K562 (cell line): Measurements from ENCODE around the gene MEGF9. TPM values are rescaled to one million over a fixed set of nuclear protein-coding genes. Genes with fewer than 3 reads are reported as not detected.
A peak's percentile ranks its signal among the peaks of the same experiment; 100 is the strongest.

Source experiments
- ATAC-seq: fragments of 200-7000 bp; cut with Tn5 transposase; 3 replicates; pipeline ENCODE4 v1.9.1; 2020; ENCODE audit warnings: moderate library complexity
- BruUV-seq: library from RNA; stranded (reverse); fragments of 400-500 nt; replicated peaks from 2 replicates; lab custom pipeline; 2021; lab: Mats Ljungman, UMichigan
- CTCF ChIA-PET: fragments of 300-600 bp; formaldehyde crosslinking; extraction: SDS; loops from one replicate; lab custom pipeline; 2021; ENCODE audit warnings: low intra/inter-chr PET ratio; lab: Yijun Ruan, JAX
- POLR2A ChIA-PET: fragments of 300-600, 350-650 bp; sonication (Branson Sonifier 250); formaldehyde crosslinking; extraction: SDS; loops from one replicate; lab custom pipeline; 2021; ENCODE audit warnings: antibody characterized with exemption, inconsistent platforms; lab: Yijun Ruan, JAX
- DNase-seq, 4 experiments: peaks; one replicate each; pipeline versions ENCODE4 v3.0.0 to v3.0.0-alpha.2; 2011 to 2018; ENCODE audit warnings: low spot score in 3 of 4, mixed read lengths in 3 of 4; ENCODE audit errors: extremely low read depth in 1 of 4
- FAIRE-seq: peaks from 2 replicates; lab custom pipeline; 2011; peaks lifted over from hg19 to GRCh38; lab: Jason Lieb, UNC
- H2AFZ ChIP-seq: 2 replicates; pipeline ENCODE4 v1.6.0; 2011; ENCODE audit warnings: low read depth, low read length, control low read depth, inconsistent platforms
- H3K27ac ChIP-seq: fragments of 200-600 bp; 3 replicates; pipeline ENCODE4 v1.8.0; 2011; ENCODE audit warnings: low read depth, mild to moderate bottlenecking, control low read depth, inconsistent platforms, low read length, moderate library complexity, mixed read lengths; ENCODE audit errors: extremely low read depth
- H3K27me3 ChIP-seq, 2 experiments: fragments of 300-600 bp in 1 of 2; 2 replicates in 1 of 2; 3 replicates in 1 of 2; pipeline versions ENCODE4 v1.6.0 to v1.8.0; 2011; ENCODE audit warnings: inconsistent platforms in 2 of 2, low read length in 2 of 2, mild to moderate bottlenecking in 1 of 2, mixed read lengths in 1 of 2, moderate library complexity in 1 of 2; ENCODE audit not compliant: control insufficient read depth in 2 of 2, insufficient read depth in 2 of 2
- H3K36me3 ChIP-seq: fragments of 300-600 bp; 3 replicates; pipeline ENCODE4 v1.8.0; 2011; ENCODE audit warnings: mild to moderate bottlenecking, low read length, inconsistent platforms; ENCODE audit not compliant: control insufficient read depth, insufficient read depth
- H3K4me1 ChIP-seq, 2 experiments: fragments of 200-600 bp in 1 of 2; replicated peaks in 1 of 2; 2 replicates in 1 of 2; 3 replicates in 1 of 2; pipeline versions ENCODE4 v1.5.1 to v1.8.0; 2011; ENCODE audit warnings: inconsistent platforms in 2 of 2, low read length in 2 of 2, mild to moderate bottlenecking in 1 of 2, mixed read lengths in 1 of 2, moderate library complexity in 1 of 2; ENCODE audit not compliant: control insufficient read depth in 2 of 2, insufficient read depth in 2 of 2
- H3K4me2 ChIP-seq: 2 replicates; pipeline ENCODE4 v1.6.1; 2011; ENCODE audit warnings: low read length, control low read depth, inconsistent platforms, mixed read lengths; ENCODE audit not compliant: insufficient read depth
- H3K4me3 ChIP-seq: fragments of 200-600 bp; sonication (generic), shearing (Covaris generic); 2 replicates; pipeline ENCODE4 v1.5.1; 2016; ENCODE audit warnings: control low read depth, inconsistent platforms
- H3K79me2 ChIP-seq: fragments of 200-600 bp; 3 replicates; pipeline ENCODE4 v1.8.0; 2011; ENCODE audit warnings: low read length, inconsistent platforms; ENCODE audit not compliant: control insufficient read depth, insufficient read depth
- H3K9ac ChIP-seq, 2 experiments: 2 replicates each; pipeline versions ENCODE4 v1.6.0 to v1.6.1; 2011; ENCODE audit warnings: low read depth in 2 of 2, low read length in 2 of 2, control low read depth in 1 of 2, inconsistent platforms in 1 of 2, mild to moderate bottlenecking in 1 of 2, mixed read lengths in 1 of 2; ENCODE audit not compliant: insufficient read depth in 1 of 2
- H3K9me1 ChIP-seq: one replicate; pipeline ENCODE4 v1.6.0; 2011; ENCODE audit warnings: inconsistent platforms, mild to moderate bottlenecking, low read length, moderate library complexity; ENCODE audit not compliant: control insufficient read depth, insufficient read depth
- H3K9me3 ChIP-seq: replicated peaks from 2 replicates; pipeline ENCODE4 v1.5.1; 2011; ENCODE audit warnings: low read depth, low read length, inconsistent platforms; ENCODE audit not compliant: control insufficient read depth, insufficient read depth
- H4K20me1 ChIP-seq: replicated peaks from 2 replicates; pipeline ENCODE4 v1.6.1; 2011; ENCODE audit warnings: low read length, inconsistent platforms, mixed read lengths; ENCODE audit not compliant: control insufficient read depth, insufficient read depth
- CTBP1 ChIP-seq: fragments of 450-650 bp; IDR thresholded peaks from 2 replicates; pipeline ENCODE4 v1.6.1; 2016; ENCODE audit warnings: borderline replicate concordance
- FOSL1 ChIP-seq: fragments of 200-800 bp; sonication (Bioruptor generic); conservative IDR thresholded peaks from 2 replicates; pipeline ENCODE4 v1.6.1; 2016; ENCODE audit warnings: missing genetic modification characterization, missing compliant biosample characterization
- MECOM ChIP-seq: fragments of 250-450 bp; sonication (Bioruptor Pico); IDR thresholded peaks from 2 replicates; pipeline ENCODE4 v1.8.0; 2022; ENCODE audit warnings: inconsistent platforms
- MEIS2 ChIP-seq: fragments of 450-650 bp; IDR thresholded peaks from 2 replicates; pipeline ENCODE4 v1.6.1; 2014; ENCODE audit warnings: mild to moderate bottlenecking; ENCODE audit not compliant: partially characterized antibody
- MTF1 ChIP-seq: fragments of 250-450 bp; sonication (Bioruptor Pico); IDR thresholded peaks from 2 replicates; pipeline ENCODE4 v1.9.0; 2021; ENCODE audit warnings: moderate library complexity, mild to moderate bottlenecking, inconsistent platforms, borderline replicate concordance
- RAD21 ChIP-seq, 2 experiments: fragments of 250-450 bp in 1 of 2; fragments of 450-650 bp in 1 of 2; sonication (Bioruptor Pico) in 1 of 2; formaldehyde crosslinking in 1 of 2; IDR thresholded peaks in 1 of 2; conservative IDR thresholded peaks in 1 of 2; 2 replicates each; pipeline versions ENCODE4 v1.4.0 to v1.8.0; 2020 to 2022; ENCODE audit warnings: mild to moderate bottlenecking in 2 of 2, moderate library complexity in 1 of 2
- RHOXF2B ChIP-seq: fragments of 250-450 bp; sonication (Bioruptor Pico); conservative IDR thresholded peaks from 2 replicates; pipeline ENCODE4 v1.5.1; 2021
- TCFL5 ChIP-seq: fragments of 250-450 bp; sonication (Bioruptor Pico); conservative IDR thresholded peaks from 2 replicates; pipeline ENCODE4 v1.6.1; 2021; ENCODE audit warnings: mild to moderate bottlenecking, moderate library complexity, matching md5 sums
- U2AF1 ChIP-seq: fragments of 200-400 bp; formaldehyde crosslinking; optimal IDR thresholded peaks from 2 replicates; pipeline ENCODE3; 2017; ENCODE audit warnings: mild to moderate bottlenecking, low read depth, low read length, moderate library complexity
- U2AF2 ChIP-seq: fragments of 200-400 bp; formaldehyde crosslinking; optimal IDR thresholded peaks from 2 replicates; pipeline ENCODE3; 2017; ENCODE audit warnings: low read depth, mild to moderate bottlenecking, low read length
- ZEB2 ChIP-seq: fragments of 450-650 bp; IDR thresholded peaks from 2 replicates; pipeline ENCODE4 v1.6.1; 2016
- WGBS: fragments of 100-300 bp; shearing (Covaris generic); methylation state at CpG from one replicate; pipeline ENCODE4 v1.1.6; 2016; ENCODE audit warnings: low coverage, mixed read lengths; ENCODE audit not compliant: insufficient coverage; ENCODE audit errors: missing lambda C conversion rate; 5-methylcytosine and 5-hydroxymethylcytosine counted together
- in situ Hi-C: fragments of 300-500 bp; cut with MboI; formaldehyde crosslinking; loops from 4 replicates; pipeline ENCODE4 v1.15.0; 2018; ENCODE audit warnings: inconsistent platforms, mixed read lengths
- intact Hi-C: fragments of 100-400 bp; cut with micrococcal nuclease; formaldehyde crosslinking; loops from 2 replicates; pipeline ENCODE4 v1.14.2; 2022
- polyA plus RNA-seq, 8 experiments: library from polyadenylated mRNA; depleted of rRNA in 4 of 8; stranded (reverse) in 5 of 8; unstranded in 3 of 8; fragments of >200 nt; fragmentation: Nextera tagmentation in 2 of 8; fragmentation: Illumina TruSeq in 1 of 8; extraction: Ambion mirVana in 2 of 8; extraction: Trizol in 1 of 8; gene quantifications; 2 replicates each; pipeline versions ENCODE4 v1.2.1 to v1.2.3, GENCODE V29; 2011 to 2014; ENCODE audit warnings: inconsistent platforms in 1 of 8, missing spikeins in 1 of 8
- total RNA-seq, 7 experiments: library from RNA; depleted of rRNA in 6 of 7; stranded (reverse); fragments of >200 nt in 6 of 7; fragmentation: Illumina TruSeq in 2 of 7; extraction: Trizol in 2 of 7; gene quantifications; 2 replicates each; pipeline versions ENCODE4 v1.2.1 to v1.2.3, GENCODE V29; 2011 to 2021; ENCODE audit warnings: low replicate concordance in 1 of 7
- TF ChIP-seq, protein P1 (sequence below), 3 experiments: IDR thresholded peaks in 2 of 3; conservative IDR thresholded peaks in 1 of 3; 2 replicates each; pipeline ENCODE4 v1.5.1; 2011 to 2012; ENCODE audit warnings: low read length in 3 of 3, mild to moderate bottlenecking in 3 of 3, control low read depth in 2 of 3, improper control_type of control experiment in 1 of 3, inconsistent platforms in 1 of 3, low read depth in 1 of 3, mixed read lengths in 1 of 3, moderate library complexity in 1 of 3; ENCODE audit not compliant: insufficient read depth in 2 of 3
- TF ChIP-seq, protein P2 (sequence below): IDR thresholded peaks from 3 replicates; pipeline ENCODE4 v1.6.1; 2011; ENCODE audit warnings: borderline replicate concordance, mild to moderate bottlenecking; ENCODE audit not compliant: insufficient read length, insufficient read depth
- TF ChIP-seq, protein P3 (sequence below): fragments of 450-650 bp; IDR thresholded peaks from 2 replicates; pipeline ENCODE4 v1.6.1; 2016
- TF ChIP-seq, protein P4 (sequence below): fragments of 250-450 bp; sonication (Bioruptor Pico); IDR thresholded peaks from 2 replicates; pipeline ENCODE4 v1.4.0; 2020; ENCODE audit warnings: mild to moderate bottlenecking, moderate library complexity, borderline replicate concordance

The MEGF9 gene
- total and polyA plus RNA-seq, 9 of the 15 experiments (the other 6 are each of a cell fraction or from before 2014, with no cell fraction given), result 2.1 to 6.2 (median 3.8) TPM

DNA sequence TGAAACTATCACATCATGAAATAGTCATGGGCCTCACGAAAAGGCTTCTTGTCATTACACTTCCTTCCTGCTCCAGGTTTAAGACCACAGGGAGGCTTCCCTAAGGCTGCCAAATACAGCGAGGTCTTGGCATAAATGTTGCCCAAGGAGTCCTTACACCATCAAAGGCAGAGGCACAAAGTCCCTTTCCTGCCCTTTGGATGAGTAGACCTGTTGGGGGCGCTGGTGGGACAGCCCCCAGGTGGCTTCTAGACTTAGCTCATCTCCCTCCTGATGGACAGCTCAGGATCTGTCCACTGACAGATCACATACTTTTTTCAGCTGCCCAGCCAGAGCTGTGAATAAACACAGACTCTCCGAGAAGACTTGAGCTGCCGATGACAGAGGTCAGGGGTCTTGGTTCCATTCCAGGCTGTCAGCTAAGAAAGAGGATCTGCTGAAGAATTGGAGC lies 15.5 kb upstream of the MEGF9 start:
- POLR2A ChIA-PET, result interaction anchor here (0.9 to 1.2 kb wide), 2 partner anchors 12 to 15 kb away, joined by 3 to 4 read pairs; partner anchors contain the start of gene MEGF9
- peak; percentile 85 for ATAC-seq
- no TSS peak for BruUV-seq
- peak; percentile 54 for TF ChIP-seq CTBP1
- no peak for TF ChIP-seq FOSL1
- TF ChIP-seq TCFL5, result no peak
- no peak for TF ChIP-seq U2AF1
- TF ChIP-seq, protein P1, sequence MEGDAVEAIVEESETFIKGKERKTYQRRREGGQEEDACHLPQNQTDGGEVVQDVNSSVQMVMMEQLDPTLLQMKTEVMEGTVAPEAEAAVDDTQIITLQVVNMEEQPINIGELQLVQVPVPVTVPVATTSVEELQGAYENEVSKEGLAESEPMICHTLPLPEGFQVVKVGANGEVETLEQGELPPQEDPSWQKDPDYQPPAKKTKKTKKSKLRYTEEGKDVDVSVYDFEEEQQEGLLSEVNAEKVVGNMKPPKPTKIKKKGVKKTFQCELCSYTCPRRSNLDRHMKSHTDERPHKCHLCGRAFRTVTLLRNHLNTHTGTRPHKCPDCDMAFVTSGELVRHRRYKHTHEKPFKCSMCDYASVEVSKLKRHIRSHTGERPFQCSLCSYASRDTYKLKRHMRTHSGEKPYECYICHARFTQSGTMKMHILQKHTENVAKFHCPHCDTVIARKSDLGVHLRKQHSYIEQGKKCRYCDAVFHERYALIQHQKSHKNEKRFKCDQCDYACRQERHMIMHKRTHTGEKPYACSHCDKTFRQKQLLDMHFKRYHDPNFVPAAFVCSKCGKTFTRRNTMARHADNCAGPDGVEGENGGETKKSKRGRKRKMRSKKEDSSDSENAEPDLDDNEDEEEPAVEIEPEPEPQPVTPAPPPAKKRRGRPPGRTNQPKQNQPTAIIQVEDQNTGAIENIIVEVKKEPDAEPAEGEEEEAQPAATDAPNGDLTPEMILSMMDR (IDR thresholded peaks at IDR 0.05 in 2 of 3, conservative IDR thresholded peaks at IDR 0.05 in 1 of 3; ENCODE audit: insufficient read depth in 2 of 3, low read depth in 1 of 3, low read length in 3 of 3), result peak; percentile 62 to 72 (median 70)
- peak; percentile 75 for TF ChIP-seq MEIS2
- TF ChIP-seq MECOM, result peak; percentile 98
- TF ChIP-seq RHOXF2B, result no peak
- TF ChIP-seq, protein P2, sequence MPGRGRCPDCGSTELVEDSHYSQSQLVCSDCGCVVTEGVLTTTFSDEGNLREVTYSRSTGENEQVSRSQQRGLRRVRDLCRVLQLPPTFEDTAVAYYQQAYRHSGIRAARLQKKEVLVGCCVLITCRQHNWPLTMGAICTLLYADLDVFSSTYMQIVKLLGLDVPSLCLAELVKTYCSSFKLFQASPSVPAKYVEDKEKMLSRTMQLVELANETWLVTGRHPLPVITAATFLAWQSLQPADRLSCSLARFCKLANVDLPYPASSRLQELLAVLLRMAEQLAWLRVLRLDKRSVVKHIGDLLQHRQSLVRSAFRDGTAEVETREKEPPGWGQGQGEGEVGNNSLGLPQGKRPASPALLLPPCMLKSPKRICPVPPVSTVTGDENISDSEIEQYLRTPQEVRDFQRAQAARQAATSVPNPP, result no peak
- peak in 1 of 2 experiments; percentile 45; a peak in 2 of 4 replicates for TF ChIP-seq RAD21 (CRISPR knock-in tag; conservative IDR thresholded peaks at IDR 0.05 in 1 of 2, IDR thresholded peaks at IDR 0.05 in 1 of 2)
- TF ChIP-seq, protein P3, sequence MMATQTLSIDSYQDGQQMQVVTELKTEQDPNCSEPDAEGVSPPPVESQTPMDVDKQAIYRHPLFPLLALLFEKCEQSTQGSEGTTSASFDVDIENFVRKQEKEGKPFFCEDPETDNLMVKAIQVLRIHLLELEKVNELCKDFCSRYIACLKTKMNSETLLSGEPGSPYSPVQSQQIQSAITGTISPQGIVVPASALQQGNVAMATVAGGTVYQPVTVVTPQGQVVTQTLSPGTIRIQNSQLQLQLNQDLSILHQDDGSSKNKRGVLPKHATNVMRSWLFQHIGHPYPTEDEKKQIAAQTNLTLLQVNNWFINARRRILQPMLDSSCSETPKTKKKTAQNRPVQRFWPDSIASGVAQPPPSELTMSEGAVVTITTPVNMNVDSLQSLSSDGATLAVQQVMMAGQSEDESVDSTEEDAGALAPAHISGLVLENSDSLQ, result peak; percentile 85
- no peak for TF ChIP-seq MTF1
- TF ChIP-seq, protein P4, sequence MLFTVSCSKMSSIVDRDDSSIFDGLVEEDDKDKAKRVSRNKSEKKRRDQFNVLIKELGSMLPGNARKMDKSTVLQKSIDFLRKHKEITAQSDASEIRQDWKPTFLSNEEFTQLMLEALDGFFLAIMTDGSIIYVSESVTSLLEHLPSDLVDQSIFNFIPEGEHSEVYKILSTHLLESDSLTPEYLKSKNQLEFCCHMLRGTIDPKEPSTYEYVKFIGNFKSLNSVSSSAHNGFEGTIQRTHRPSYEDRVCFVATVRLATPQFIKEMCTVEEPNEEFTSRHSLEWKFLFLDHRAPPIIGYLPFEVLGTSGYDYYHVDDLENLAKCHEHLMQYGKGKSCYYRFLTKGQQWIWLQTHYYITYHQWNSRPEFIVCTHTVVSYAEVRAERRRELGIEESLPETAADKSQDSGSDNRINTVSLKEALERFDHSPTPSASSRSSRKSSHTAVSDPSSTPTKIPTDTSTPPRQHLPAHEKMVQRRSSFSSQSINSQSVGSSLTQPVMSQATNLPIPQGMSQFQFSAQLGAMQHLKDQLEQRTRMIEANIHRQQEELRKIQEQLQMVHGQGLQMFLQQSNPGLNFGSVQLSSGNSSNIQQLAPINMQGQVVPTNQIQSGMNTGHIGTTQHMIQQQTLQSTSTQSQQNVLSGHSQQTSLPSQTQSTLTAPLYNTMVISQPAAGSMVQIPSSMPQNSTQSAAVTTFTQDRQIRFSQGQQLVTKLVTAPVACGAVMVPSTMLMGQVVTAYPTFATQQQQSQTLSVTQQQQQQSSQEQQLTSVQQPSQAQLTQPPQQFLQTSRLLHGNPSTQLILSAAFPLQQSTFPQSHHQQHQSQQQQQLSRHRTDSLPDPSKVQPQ, result no peak
- no peak for TF ChIP-seq U2AF2
- peak; percentile 50; the same call in 1 of the 2 replicates for TF ChIP-seq ZEB2

More for the DNA sequence above, 15.5 kb upstream of the MEGF9 start:
- Histone ChIP-seq H3K79me2 (no peaks in the 10 kb centered on the region), H4K20me1 (no peaks in the 10 kb centered on the region; the same call in 1 of the 2 replicates), H3K9ac (no peak overlapping the region), H3K4me2 (no peak overlapping the region), H3K9me1 (no peaks in the 10 kb centered on the region), H3K4me1 (peaks cover 0 to 7% of the 10 kb centered on the region in 2 experiments; a peak in 4 of 5 replicates), H3K27me3 (no peaks in the 10 kb centered on the region), H3K9me3 (no peaks in the 10 kb centered on the region), H3K4me3 (no peak overlapping the region), H2AFZ (no peak overlapping the region), H3K27ac (no peak overlapping the region), H3K36me3 (no peaks in the 10 kb centered on the region)
- intact Hi-C loops (loop anchor here (5.0 kb wide), 1 partner anchor 808 kb away; no protein-coding TSS in a partner anchor), in situ Hi-C loops (no loop called here)
- WGBS, result 21% methylated on average over 5 of the region's 5 CpGs
- FAIRE-seq, result no peak
- DNase-seq, result peak; percentile 46 to 57 (median 52)
- CTCF ChIA-PET, result interaction anchor here (0.6 kb wide), 1 partner anchor 637 kb away, joined by 4 read pairs; no protein-coding TSS in a partner anchor
